MCF 10A (cell line): Measurements from ENCODE around the gene TLE6. TPM values are rescaled to one million over a fixed set of nuclear protein-coding genes. Genes with fewer than 3 reads are reported as not detected.

Experiments used
- BruUV-seq: library from RNA; stranded (reverse); fragments of 400-500 nt; replicated peaks from 2 replicates; lab custom pipeline; 2021; lab: Mats Ljungman, UMichigan
- CTCF ChIA-PET: fragments of 300-600 bp; sonication (Branson Sonifier 250); formaldehyde crosslinking; extraction: SDS; loops from one replicate; lab custom pipeline; 2021; ENCODE audit warnings: antibody characterized with exemption, inconsistent platforms; lab: Yijun Ruan, JAX
- POLR2A ChIA-PET: fragments of 300-600, 350-650 bp; sonication (Branson Sonifier 250); formaldehyde crosslinking; extraction: SDS; loops from one replicate; lab custom pipeline; 2020; ENCODE audit warnings: antibody characterized with exemption, inconsistent platforms; lab: Yijun Ruan, JAX
- DNase-seq: peaks from one replicate; pipeline ENCODE4 v3.0.0-alpha.2; 2018; ENCODE audit not compliant: unreplicated experiment
- H3K27ac Mint-ChIP-seq: one replicate; pipeline ENCODE4 v1.8.0; 2022; ENCODE audit warnings: mild to moderate bottlenecking, low read depth, mixed read lengths; ENCODE audit not compliant: unreplicated experiment
- H3K27me3 Mint-ChIP-seq: one replicate; pipeline ENCODE4 v1.8.0; 2022; ENCODE audit warnings: mixed read lengths; ENCODE audit not compliant: insufficient read depth, unreplicated experiment
- H3K36me3 Mint-ChIP-seq: one replicate; pipeline ENCODE4 v1.8.0; 2022; ENCODE audit warnings: mild to moderate bottlenecking, moderate library complexity, mixed read lengths; ENCODE audit not compliant: insufficient read depth, unreplicated experiment
- H3K4me1 Mint-ChIP-seq: one replicate; pipeline ENCODE4 v1.8.0; 2022; ENCODE audit warnings: mixed read lengths; ENCODE audit not compliant: insufficient read depth, unreplicated experiment
- H3K4me3 Mint-ChIP-seq: one replicate; pipeline ENCODE4 v1.8.0; 2022; ENCODE audit warnings: mild to moderate bottlenecking, moderate library complexity, mixed read lengths; ENCODE audit not compliant: unreplicated experiment
- H3K9me3 Mint-ChIP-seq: one replicate; pipeline ENCODE4 v1.8.0; 2022; ENCODE audit warnings: mixed read lengths; ENCODE audit not compliant: unreplicated experiment
- intact Hi-C: fragments of 100-400 bp; cut with micrococcal nuclease; formaldehyde crosslinking; loops from 2 replicates; pipeline ENCODE4 v1.14.1; 2022
- total RNA-seq: library from RNA; stranded (reverse); gene quantifications from 2 replicates; pipeline ENCODE4 v1.2.3, GENCODE V29; 2022
- TF ChIP-seq, protein P1 (sequence below): fragments of 200-600 bp; IDR thresholded peaks from one replicate; pipeline ENCODE4 v1.8.0; 2022; ENCODE audit warnings: antibody characterized with exemption, mild to moderate bottlenecking; ENCODE audit not compliant: unreplicated experiment

The TLE6 gene
- total RNA-seq, 1 experiment from 2014 or later: 0.89 TPM

DNA sequence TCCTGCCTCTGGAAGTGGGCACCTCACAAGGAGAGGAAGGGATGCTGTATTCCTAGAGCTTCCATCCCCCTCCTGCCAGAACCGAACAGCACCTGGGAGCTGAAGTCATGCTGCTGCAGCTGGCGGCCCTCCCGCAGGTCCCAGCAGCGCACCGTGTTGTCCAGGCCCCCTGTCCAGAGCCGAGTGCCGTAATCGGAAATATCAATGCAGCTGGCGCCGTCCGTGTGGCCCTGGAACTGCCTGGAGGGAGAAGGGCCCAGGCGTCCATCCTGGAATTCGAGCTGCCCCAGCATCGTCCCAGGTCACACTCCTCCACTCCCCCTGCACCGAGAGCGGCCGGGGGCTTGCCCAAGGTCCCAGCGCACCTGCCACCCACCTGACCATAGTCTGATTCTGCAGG, 28.0 kb downstream of the TLE6 start:
- DNase-seq: no peak
- no peaks in the 10 kb centered on the region for H3K27me3 Mint-ChIP-seq
- ChIA-PET CTCF (interaction anchor here (0.6 to 1.6 kb wide), 3 partner anchors 31 to 139 kb away, joined by 3 to 4 read pairs (median 3); no protein-coding TSS in a partner anchor), POLR2A (no interaction called here)
- H3K36me3 Mint-ChIP-seq: no peaks in the 10 kb centered on the region
- H3K9me3 Mint-ChIP-seq: no peaks in the 10 kb centered on the region
- BruUV-seq: no TSS peak
- intact Hi-C loops: no loop called here
- TF ChIP-seq, protein P1, sequence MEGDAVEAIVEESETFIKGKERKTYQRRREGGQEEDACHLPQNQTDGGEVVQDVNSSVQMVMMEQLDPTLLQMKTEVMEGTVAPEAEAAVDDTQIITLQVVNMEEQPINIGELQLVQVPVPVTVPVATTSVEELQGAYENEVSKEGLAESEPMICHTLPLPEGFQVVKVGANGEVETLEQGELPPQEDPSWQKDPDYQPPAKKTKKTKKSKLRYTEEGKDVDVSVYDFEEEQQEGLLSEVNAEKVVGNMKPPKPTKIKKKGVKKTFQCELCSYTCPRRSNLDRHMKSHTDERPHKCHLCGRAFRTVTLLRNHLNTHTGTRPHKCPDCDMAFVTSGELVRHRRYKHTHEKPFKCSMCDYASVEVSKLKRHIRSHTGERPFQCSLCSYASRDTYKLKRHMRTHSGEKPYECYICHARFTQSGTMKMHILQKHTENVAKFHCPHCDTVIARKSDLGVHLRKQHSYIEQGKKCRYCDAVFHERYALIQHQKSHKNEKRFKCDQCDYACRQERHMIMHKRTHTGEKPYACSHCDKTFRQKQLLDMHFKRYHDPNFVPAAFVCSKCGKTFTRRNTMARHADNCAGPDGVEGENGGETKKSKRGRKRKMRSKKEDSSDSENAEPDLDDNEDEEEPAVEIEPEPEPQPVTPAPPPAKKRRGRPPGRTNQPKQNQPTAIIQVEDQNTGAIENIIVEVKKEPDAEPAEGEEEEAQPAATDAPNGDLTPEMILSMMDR: no peak
- H3K27ac Mint-ChIP-seq: no peak overlapping the region
- H3K4me3 Mint-ChIP-seq: no peak overlapping the region
- H3K4me1 Mint-ChIP-seq: no peaks in the 10 kb centered on the region

DNA sequence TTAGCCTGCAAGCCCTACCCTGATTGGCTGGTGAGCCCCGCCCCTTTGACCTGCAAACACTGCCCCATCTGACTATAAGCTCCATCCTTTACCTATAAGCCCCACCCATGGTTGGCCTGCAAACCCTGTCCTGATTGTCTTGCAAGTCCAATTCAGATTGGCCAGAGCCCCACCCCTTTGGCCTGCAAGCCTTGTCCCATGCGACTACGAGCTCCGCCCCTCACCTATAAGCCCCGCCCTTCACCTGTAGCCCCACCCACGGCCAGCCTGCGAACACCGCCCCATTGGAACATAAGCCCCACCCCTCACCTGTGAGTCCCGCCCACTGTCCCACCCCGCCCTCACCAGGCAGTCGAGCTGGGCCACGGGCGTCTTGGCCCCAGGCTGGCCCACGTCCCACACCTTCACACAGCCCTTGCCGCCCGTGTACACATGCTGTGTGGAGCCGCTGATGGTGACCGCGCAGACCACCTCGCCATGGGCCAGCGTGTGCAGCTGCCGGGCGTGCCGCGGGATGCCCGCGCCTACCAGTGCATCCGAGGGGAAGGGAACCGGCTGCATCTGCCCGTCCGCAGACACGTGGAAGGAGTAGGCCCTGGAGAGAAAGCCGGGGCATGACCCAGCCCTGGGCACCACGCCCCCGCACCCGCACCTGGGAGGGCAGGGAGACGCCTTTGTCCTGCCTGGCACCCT, 28.9 kb downstream of the TLE6 start:
- no peaks in the 10 kb centered on the region for H3K4me1 Mint-ChIP-seq
- no peaks in the 10 kb centered on the region for H3K27me3 Mint-ChIP-seq
- POLR2A ChIA-PET: no interaction called here
- intact Hi-C loops: no loop called here
- TF ChIP-seq, protein P1: no peak
- CTCF ChIA-PET: interaction anchor here (0.6 to 1.6 kb wide), 2 partner anchors 8 to 32 kb away, joined by 3 to 4 read pairs; no protein-coding TSS in a partner anchor
- no peak overlapping the region for H3K4me3 Mint-ChIP-seq
- no peak overlapping the region for H3K27ac Mint-ChIP-seq
- no TSS peak for BruUV-seq
- DNase-seq: no peak
- no peaks in the 10 kb centered on the region for H3K36me3 Mint-ChIP-seq
- no peaks in the 10 kb centered on the region for H3K9me3 Mint-ChIP-seq

DNA sequence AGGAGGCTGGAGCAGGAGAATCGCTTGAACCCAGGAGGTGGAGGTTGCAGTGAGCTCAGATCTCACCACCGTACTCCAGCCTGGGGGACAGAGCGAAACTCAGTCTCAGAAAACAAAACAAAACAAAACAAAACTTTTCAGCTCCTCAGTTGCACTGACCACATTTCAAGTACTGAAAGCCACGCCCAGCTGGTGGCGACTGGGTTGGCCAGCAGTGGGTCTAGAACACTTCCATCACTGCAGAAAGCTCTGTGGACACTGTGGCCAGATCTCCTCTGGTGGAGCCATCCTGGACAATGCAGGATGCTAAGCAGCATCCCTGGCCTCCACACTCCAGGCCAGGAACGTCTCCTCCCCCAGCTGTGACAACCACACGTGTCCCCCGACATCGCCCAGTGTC, 30.6 kb downstream of the TLE6 start:
- H3K4me1 Mint-ChIP-seq: no peaks in the 10 kb centered on the region
- no peak for DNase-seq
- ChIA-PET CTCF (no interaction called here), POLR2A (no interaction called here)
- H3K27me3 Mint-ChIP-seq: no peaks in the 10 kb centered on the region
- intact Hi-C loops: no loop called here
- no peaks in the 10 kb centered on the region for H3K36me3 Mint-ChIP-seq
- no peaks in the 10 kb centered on the region for H3K9me3 Mint-ChIP-seq
- no TSS peak for BruUV-seq
- H3K4me3 Mint-ChIP-seq: no peak overlapping the region
- no peak overlapping the region for H3K27ac Mint-ChIP-seq
- TF ChIP-seq, protein P1: no peak

DNA sequence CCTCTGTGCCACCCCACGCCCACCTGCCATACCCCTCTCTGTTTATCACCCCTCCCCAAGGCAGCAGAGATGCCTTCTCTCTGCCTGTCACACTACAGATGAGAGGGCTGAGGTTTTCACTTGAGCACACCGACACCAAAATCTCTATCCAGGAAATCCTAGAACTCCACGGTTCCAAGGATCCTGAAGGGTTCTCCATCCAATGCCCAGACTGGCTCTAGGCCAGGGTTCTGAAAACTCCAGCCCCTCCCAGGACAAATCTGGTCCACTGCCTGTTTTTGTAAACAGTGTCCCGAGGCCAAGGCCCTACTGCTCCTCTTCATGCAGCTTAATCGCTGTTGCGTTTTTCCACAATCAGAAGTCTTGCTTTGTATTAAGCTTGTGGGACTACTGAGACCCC, 31.6 kb downstream of the TLE6 start:
- no peak for DNase-seq
- intact Hi-C loops: no loop called here
- H3K9me3 Mint-ChIP-seq: no peaks in the 10 kb centered on the region
- CTCF ChIA-PET: no interaction called here
- no peaks in the 10 kb centered on the region for H3K4me1 Mint-ChIP-seq
- no peak overlapping the region for H3K27ac Mint-ChIP-seq
- BruUV-seq: no TSS peak
- TF ChIP-seq, protein P1: no peak
- no peak overlapping the region for H3K4me3 Mint-ChIP-seq
- H3K27me3 Mint-ChIP-seq: no peaks in the 10 kb centered on the region
- no peaks in the 10 kb centered on the region for H3K36me3 Mint-ChIP-seq
- POLR2A ChIA-PET: no interaction called here
